Activated CD4-positive, CD25-positive, alpha-beta regulatory T cell treated with anti-CD3 and anti-CD28 coated beads, Interleukin-2, amount 50 U/mL, for 24 hours (primary cell): Measurements from ENCODE around the gene GSTA2.
A peak's percentile ranks its signal among the peaks of the same experiment; 100 is the strongest.
"Not testable (repeated sequence)": the region's sequence is repeated elsewhere in the genome, so short reads cannot be mapped to it uniquely, and the experiment has no call there.

Source experiments
- ATAC-seq, 2 donors: fragments of 150-1000 bp; cut with Tn5 transposase; one replicate each; pipeline ENCODE4 v1.10.0; 2021; ENCODE audit warnings: mild to moderate bottlenecking in 1 of 2, moderate library complexity in 1 of 2

The GSTA2 gene

GRCh38 chr6:52763322-52763916, at the start of gene GSTA2:
Gene GSTA2 (minus strand): TSS chr6:52763475. CDS start chr6:52757947, 5,528 bp downstream.
- not testable (repeated sequence) for ATAC-seq

- not testable (repeated sequence) for ATAC-seq
Measured at GRCh38 chr6:52809777-52810176, 46.5 kb upstream of the GSTA2 start.

- ATAC-seq: no peak
Measured at GRCh38 chr6:52808660-52809059, 45.4 kb upstream of the GSTA2 start.

DNA sequence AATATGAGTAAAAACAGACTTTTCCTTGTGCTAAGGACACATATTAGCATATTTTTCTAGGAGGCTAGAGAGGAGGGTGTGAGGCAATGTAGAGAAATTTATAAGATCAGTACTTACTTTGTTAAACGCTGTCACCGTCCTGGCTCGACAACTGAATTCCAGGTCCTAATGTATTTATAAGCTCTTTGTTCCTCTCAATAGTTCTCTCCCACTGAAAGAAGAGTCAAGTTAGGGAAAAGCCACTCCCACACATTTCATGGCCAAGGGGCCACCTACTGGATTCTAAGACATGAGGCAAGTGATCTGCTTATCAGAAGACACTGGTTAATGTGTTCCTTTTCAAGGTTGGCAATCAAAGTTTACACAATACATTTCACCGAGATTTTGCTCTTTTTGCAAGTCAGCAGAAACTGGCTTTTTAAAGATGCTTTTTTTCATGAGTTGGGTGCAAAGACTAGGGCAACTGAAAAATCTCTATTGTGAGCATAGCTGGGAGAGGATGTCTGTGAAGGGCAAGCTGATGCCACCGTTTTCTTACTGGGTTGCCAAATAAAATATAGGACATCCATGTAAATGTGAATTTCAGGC, 40.5 kb upstream of the GSTA2 start, which contains the start of gene GSTA1:
Gene GSTA1, minus strand, starts transcription at position 149 of the 588 bp plus-strand sequence. CDS start 4,549 bp downstream, outside the sequence.
- ATAC-seq: not testable (repeated sequence)

DNA sequence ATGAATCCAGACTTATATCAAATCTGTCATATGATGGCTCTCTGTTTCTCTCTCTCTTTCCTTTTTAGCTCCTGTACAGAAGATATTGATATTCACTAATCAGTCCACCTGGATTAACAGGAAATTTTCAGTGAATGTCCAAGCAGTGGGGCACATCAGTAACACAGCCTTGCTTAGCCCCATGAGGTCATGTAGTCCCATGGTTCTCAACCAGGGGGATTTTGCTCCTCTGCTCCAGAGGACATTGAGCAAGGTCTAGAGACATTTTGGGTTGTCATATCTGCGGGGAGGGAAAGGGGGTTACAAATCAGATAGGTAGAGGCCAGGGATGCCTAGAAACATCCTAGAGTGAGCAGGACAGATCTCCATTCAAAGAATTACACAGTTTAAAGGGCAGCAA, 39.5 kb upstream of the GSTA2 start:
- ATAC-seq: no peak

- ATAC-seq: no peak
Measured at GRCh38 chr6:52801188-52801841, 38.0 kb upstream of the GSTA2 start.

GRCh38 chr6:52799272-52799671, 36.0 kb upstream of the GSTA2 start:
- not testable (repeated sequence) for ATAC-seq

DNA sequence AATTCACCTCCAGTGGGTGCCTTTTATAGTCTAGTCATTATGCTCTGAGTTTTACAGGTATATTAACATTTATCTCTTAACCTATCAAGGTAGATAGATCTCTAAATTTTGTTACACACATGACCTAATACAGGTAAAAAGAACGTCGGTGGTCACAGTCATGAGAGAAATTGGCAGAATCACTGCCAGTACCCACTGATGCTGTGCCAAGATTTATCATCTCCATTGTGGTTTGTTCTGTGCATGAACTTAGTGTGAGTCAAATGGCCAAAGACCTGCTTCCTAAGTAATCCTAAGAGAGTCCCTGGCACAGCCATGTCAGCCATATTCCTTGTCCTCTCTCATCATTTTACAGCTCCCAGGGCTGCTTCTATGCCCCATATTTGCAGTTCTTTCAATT, 31.1 kb upstream of the GSTA2 start:
- not testable (repeated sequence) for ATAC-seq

GRCh38 chr6:52790861-52791260, 27.6 kb upstream of the GSTA2 start:
- ATAC-seq: no peak

- not testable (repeated sequence) for ATAC-seq
Measured at GRCh38 chr6:52789658-52790057, 26.4 kb upstream of the GSTA2 start.

DNA sequence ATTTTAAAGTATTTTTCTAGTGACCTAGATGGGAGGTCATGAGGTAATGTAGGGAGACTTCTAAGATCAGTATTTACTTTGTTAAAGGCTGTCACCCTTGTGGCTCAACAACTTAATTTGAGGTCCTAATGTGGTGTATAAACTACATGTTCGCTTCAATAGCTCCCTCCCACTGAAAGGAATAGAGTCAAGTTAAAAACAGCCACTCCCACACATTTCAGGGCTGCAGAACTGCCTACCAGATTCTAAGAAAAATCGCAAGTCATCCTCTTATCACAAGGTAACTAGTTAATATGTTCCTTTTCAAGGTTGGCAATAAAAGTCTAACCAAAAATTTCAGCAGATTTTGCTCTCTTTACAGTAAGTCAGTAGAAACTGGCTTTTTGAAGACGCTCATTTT, 25.2 kb upstream of the GSTA2 start:
- ATAC-seq: peak in 1 of 2 donors; percentile 24

DNA sequence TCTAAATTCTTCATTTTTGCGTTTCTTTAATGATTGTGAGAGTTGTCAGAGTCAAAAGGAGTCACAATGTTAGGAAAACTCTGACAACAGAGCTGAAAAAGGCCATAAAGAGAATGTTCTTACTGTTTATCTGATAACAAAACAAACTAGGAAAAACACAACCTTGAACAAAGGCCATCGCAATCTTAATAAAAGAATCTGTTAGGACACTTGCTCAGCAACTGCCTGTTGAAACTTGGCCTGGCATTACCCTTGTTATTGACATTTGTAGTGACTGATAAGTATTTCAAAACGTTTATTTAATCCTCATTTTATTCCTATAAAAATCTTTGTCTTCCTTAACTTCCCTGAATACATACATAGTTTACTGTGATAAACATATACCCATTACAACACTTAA, 24.6 kb upstream of the GSTA2 start:
- ATAC-seq: no peak

GRCh38 chr6:52786249-52786956, 23.1 kb upstream of the GSTA2 start:
- ATAC-seq: no peak

DNA sequence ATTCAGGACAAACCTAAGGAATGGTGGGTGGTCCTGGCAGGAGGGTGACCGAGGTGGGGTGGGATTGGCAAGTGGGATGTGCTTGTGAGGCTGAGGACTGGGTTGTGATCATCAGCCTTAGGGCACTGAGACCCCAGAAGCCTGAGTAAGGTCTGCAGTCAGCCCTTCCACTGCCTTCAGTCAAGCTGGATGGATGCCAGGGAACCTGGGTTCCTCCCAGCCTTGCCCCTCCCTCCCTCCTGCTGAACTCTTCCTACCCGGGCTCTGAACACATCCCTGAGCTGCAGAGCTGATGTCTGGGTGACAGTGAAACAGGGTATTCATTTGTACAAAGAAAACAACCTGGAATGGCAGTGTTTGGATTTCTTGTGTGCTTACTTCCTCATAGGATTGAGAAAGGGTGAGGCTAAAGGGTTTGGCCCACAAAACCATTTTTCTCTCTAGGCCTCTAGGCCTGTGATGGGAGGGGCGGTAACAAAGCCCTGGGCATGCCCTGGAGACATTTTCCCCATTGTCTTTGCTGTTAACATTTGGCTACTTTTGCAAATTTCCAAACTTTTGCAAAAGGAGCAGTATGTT, 19.5 kb upstream of the GSTA2 start:
- ATAC-seq: not testable (repeated sequence)

GRCh38 chr6:52782209-52782608, 18.9 kb upstream of the GSTA2 start:
- not testable (repeated sequence) for ATAC-seq

- no peak for ATAC-seq
Measured at GRCh38 chr6:52779237-52779636, 16.0 kb upstream of the GSTA2 start.

- ATAC-seq: not testable (repeated sequence)
Measured at GRCh38 chr6:52776711-52777351, 13.6 kb upstream of the GSTA2 start.

GRCh38 chr6:52769399-52769798, 6.1 kb upstream of the GSTA2 start:
- not testable (repeated sequence) for ATAC-seq

DNA sequence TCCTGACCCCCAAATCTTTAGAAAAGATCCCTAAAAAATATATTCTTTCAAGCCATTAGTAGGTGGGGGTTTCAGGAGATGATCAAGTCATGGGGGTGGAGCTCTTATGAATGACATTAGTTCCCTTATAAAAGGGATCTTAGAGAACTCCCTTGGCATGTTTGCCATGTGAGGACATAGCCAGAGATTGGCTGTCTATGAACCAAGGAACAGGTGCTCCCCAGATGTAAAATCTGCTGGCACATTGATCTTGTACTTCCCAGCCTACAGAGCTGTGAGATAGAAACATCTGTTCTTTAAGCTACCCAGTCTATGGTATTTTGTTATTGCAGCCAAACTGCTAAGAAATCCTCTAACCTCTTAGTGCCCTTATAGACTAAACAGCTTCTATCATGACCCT, 4.4 kb upstream of the GSTA2 start:
- ATAC-seq: not testable (repeated sequence)

DNA sequence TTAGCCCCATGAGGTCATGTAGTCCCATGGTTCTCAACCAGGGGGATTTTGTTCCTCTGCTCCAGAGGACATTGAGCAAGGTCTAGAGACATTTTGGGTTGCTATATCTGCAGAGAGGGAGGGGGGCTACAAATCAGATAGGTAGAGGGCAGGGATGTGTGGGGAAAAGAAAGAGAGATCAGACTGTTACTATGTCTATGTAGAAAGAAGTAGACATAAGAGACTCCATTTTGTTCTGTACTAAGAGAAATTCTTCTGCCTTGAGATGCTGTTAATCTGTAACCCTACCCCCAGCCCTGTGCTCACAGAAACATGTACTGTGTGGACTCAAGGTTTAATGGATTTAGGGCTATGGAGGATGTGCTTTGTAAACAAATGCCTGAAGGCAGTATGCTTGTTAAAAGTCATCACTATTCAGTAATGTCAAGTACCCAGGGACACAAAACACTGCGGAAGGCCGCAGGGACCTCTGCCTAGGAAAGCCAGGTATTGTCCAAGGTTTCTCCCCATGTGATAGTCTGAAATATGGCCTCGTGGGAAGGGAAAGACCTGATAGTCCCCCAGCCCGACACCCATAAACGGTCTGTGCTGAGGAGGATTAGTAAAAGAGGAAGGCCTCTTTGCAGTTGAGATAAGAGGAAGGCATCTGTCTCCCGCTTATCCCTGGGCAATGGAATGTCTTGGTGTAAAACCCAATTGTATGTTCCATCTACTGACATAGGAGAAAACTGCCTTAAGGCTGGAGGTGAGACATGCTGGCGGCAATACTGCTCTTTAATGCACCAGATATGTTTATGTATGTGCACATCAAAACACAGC, 1.4 kb downstream of the GSTA2 start:
- not testable (repeated sequence) for ATAC-seq

GRCh38 chr6:52760105-52760765, 3.0 kb downstream of the GSTA2 start:
- ATAC-seq: no peak
